GM21825 (cell line): Measurements from ENCODE around the gene TIAL1.
"Not testable (repeated sequence)": the region's sequence is repeated elsewhere in the genome, so short reads cannot be mapped to it uniquely, and the experiment has no call there.

Experiments
- ATAC-seq: cut with Tn5 transposase; IDR thresholded peaks from one replicate; pipeline ENCODE4 v1.9.1; 2021; ENCODE audit warnings: mild to moderate bottlenecking, moderate library complexity; ENCODE audit not compliant: unreplicated experiment

Gene TIAL1

GRCh38 chr10:119616882-119617570, 20.3 kb upstream of the TIAL1 start:
- no peak for ATAC-seq

- no peak for ATAC-seq
These were observed 17.9 kb upstream of the TIAL1 start for GRCh38 chr10:119614686-119615085.

- no peak for ATAC-seq
These were observed 17.0 kb upstream of the TIAL1 start for GRCh38 chr10:119613741-119614140.

- no peak for ATAC-seq
These were observed 14.7 kb upstream of the TIAL1 start for GRCh38 chr10:119611433-119611832.

- no peak for ATAC-seq
These were observed 12.8 kb upstream of the TIAL1 start for GRCh38 chr10:119609516-119609915.

- ATAC-seq: no peak
These were observed 11.8 kb upstream of the TIAL1 start for GRCh38 chr10:119608316-119609155.

GRCh38 chr10:119604468-119604867, 7.7 kb upstream of the TIAL1 start:
- no peak for ATAC-seq

- no peak for ATAC-seq
These were observed 5.7 kb upstream of the TIAL1 start for GRCh38 chr10:119602241-119603095.

GRCh38 chr10:119598397-119598796, 1.6 kb upstream of the TIAL1 start:
- no peak for ATAC-seq

- no peak for ATAC-seq
These were observed 832 bp upstream of the TIAL1 start for GRCh38 chr10:119597405-119598186.

GRCh38 chr10:119595676-119596515, 868 bp downstream of the TIAL1 start:
- ATAC-seq: peak; percentile 11

GRCh38 chr10:119595134-119595675, 1.6 kb downstream of the TIAL1 start:
- no peak for ATAC-seq

GRCh38 chr10:119588071-119588470, 8.7 kb downstream of the TIAL1 start:
- ATAC-seq: no peak

GRCh38 chr10:119578355-119578754, 18.4 kb downstream of the TIAL1 start:
- ATAC-seq: no peak

GRCh38 chr10:119575991-119576390, 20.8 kb downstream of the TIAL1 start:
- no peak for ATAC-seq

- no peak for ATAC-seq
These were observed 21.3 kb downstream of the TIAL1 start for GRCh38 chr10:119575506-119575905.

- ATAC-seq: no peak
These were observed 28.8 kb downstream of the TIAL1 start for GRCh38 chr10:119567978-119568377.

GRCh38 chr10:119562097-119562496, 34.7 kb downstream of the TIAL1 start:
- ATAC-seq: no peak

- ATAC-seq: not testable (repeated sequence)
These were observed 37.3 kb downstream of the TIAL1 start for GRCh38 chr10:119559511-119559910.
